ENCODE measurements around the gene HS6ST1.

DNA sequence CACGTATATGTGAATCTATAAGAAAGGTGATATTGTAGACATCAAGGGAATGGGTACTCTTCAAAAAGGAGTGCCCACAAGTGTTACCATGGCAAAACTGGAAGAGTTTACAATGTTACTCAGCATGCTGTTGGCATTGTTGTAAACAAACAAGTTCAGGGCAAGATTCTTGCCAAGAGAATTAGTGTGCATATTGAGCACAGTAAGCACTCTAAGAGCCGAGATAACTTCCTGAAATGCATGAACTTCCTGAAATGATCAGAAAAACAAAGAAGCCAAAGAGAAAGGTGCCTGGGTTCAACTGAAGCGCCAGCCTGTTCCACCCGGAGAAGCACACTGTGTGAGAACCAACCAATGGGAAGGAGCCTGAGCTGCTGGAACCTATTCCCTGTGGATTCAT is 101.0 kb downstream of the HS6ST1 start:
- TF ChIP-seq, protein P1, sequence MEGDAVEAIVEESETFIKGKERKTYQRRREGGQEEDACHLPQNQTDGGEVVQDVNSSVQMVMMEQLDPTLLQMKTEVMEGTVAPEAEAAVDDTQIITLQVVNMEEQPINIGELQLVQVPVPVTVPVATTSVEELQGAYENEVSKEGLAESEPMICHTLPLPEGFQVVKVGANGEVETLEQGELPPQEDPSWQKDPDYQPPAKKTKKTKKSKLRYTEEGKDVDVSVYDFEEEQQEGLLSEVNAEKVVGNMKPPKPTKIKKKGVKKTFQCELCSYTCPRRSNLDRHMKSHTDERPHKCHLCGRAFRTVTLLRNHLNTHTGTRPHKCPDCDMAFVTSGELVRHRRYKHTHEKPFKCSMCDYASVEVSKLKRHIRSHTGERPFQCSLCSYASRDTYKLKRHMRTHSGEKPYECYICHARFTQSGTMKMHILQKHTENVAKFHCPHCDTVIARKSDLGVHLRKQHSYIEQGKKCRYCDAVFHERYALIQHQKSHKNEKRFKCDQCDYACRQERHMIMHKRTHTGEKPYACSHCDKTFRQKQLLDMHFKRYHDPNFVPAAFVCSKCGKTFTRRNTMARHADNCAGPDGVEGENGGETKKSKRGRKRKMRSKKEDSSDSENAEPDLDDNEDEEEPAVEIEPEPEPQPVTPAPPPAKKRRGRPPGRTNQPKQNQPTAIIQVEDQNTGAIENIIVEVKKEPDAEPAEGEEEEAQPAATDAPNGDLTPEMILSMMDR (IDR thresholded peaks at IDR 0.05) = no peak
- TF ChIP-seq EZH2 (IDR thresholded peaks at IDR 0.05; ENCODE audit: borderline replicate concordance, insufficient read depth, low read depth, low read length, poor library complexity, severe bottlenecking) = no peak

Measured in B cell (primary cell).